ENCODE results near the gene RFC2.

Gene RFC2

DNA sequence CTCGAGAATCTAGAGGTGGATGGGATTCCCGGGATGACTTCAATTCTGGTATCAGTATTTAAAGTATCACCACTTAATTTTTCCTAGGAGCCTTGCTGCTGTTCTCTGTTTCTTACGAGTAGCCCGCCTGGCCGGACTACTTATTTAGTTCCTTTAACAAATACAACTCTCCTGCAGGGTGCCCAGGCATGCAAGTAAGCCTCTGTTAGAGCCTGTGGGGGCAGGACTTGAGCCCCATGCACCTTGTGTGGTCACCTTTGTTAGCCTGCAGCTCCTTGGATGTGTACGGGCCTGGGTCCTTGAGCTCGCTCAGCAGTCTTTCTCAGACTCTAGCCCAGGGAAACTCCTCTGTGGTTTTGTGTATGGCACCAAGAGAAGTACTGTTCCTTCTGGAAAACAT is 63.9 kb downstream of the RFC2 start:
- H3K4me3 ChIP-seq (ENCODE audit: control insufficient read depth, low read depth, low read length): no peak overlapping the region
- TF ChIP-seq CTCF (conservative IDR thresholded peaks at IDR 0.05; ENCODE audit: control insufficient read depth, insufficient read depth, low read depth, low read length): no peak
- no peak for DNase-seq (ENCODE audit: low read depth)

GRCh38 chr7:74187915-74188675 is 66.1 kb downstream of the RFC2 start:
- no peak overlapping the region for H3K4me3 ChIP-seq (ENCODE audit: control insufficient read depth, low read depth, low read length)
- peak; percentile 56 for DNase-seq (ENCODE audit: low read depth)
- TF ChIP-seq CTCF (conservative IDR thresholded peaks at IDR 0.05; ENCODE audit: control insufficient read depth, insufficient read depth, low read depth, low read length): no peak

DNA sequence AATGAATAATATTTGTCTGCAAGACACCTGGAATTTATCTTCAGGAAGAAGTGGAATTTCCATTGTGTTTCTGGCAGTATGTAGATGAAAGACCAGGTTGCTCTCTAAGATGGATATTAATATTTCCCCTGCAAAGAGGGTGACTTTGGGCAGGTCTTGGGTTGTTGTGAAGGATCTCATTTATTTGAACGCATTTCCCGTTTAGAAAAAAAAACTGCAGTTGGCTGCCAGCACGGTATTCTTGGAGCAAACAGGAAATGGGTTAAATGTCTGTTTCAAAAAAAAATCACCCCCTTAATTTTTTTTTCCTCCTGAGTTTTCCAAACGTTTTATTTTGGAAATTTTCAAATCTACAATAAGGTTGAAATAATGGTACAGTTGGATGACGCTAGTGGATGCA is 68.6 kb downstream of the RFC2 start:
- peak; percentile 35 for DNase-seq (ENCODE audit: low read depth)
- TF ChIP-seq CTCF (conservative IDR thresholded peaks at IDR 0.05; ENCODE audit: control insufficient read depth, insufficient read depth, low read depth, low read length): no peak
- no peak overlapping the region for H3K4me3 ChIP-seq (ENCODE audit: control insufficient read depth, low read depth, low read length)

DNA sequence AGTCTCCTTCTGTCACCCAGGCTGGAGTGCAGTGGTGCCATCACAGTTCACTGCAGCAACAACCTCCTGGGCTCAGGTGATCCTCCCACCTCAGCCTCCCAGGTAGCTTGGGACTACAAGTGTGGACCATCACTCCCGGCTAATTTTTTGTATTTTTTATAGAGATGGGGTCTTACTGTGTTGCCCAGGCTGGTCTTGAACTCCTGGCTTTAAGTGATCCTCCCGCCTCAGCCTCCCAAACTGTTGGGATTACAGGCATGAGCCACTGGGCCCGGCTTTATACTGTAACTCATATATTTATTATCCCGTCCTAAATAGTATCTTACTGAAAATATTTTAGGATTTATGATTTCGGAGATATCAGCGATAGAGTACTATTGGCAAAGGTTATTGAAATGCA is 69.2 kb downstream of the RFC2 start:
- no peak overlapping the region for H3K4me3 ChIP-seq (ENCODE audit: control insufficient read depth, low read depth, low read length)
- TF ChIP-seq CTCF (conservative IDR thresholded peaks at IDR 0.05; ENCODE audit: control insufficient read depth, insufficient read depth, low read depth, low read length): no peak
- DNase-seq (ENCODE audit: low read depth): no peak

GRCh38 chr7:74183653-74184450 is 70.3 kb downstream of the RFC2 start:
- peak; percentile 29 for TF ChIP-seq CTCF (conservative IDR thresholded peaks at IDR 0.05; ENCODE audit: control insufficient read depth, insufficient read depth, low read depth, low read length)
- no peak for DNase-seq (ENCODE audit: low read depth)
- no peak overlapping the region for H3K4me3 ChIP-seq (ENCODE audit: control insufficient read depth, low read depth, low read length)

- H3K4me3 ChIP-seq (ENCODE audit: control insufficient read depth, low read depth, low read length): no peak overlapping the region
- DNase-seq (ENCODE audit: low read depth): no peak
- TF ChIP-seq CTCF (conservative IDR thresholded peaks at IDR 0.05; ENCODE audit: control insufficient read depth, insufficient read depth, low read depth, low read length): no peak
Observed at GRCh38 chr7:74183142-74183541, 71.1 kb downstream of the RFC2 start.

Measured in fibroblast of mammary gland (primary cell).